H1 (cell line): ENCODE results near the gene DISC1. TPM values are rescaled to one million over a fixed set of nuclear protein-coding genes. Genes with fewer than 3 reads are reported as not detected.

Source experiments
- CTCF ChIA-PET: fragments of 300-600 bp; sonication (Branson Sonifier 250); formaldehyde crosslinking; loops from one replicate; lab custom pipeline; 2021; ENCODE audit not compliant: partially characterized antibody; lab: Charles Lee
- POLR2A ChIA-PET: fragments of 300-600 bp; sonication (Branson Sonifier 250); formaldehyde crosslinking; loops from one replicate; lab custom pipeline; 2021; ENCODE audit warnings: inconsistent platforms; ENCODE audit not compliant: partially characterized antibody; lab: Charles Lee
- DNase-seq, 2 experiments: peaks; one replicate each; pipeline versions ENCODE4 v3.0.0 to v3.0.0-alpha.2; 2010 to 2022; ENCODE audit warnings: low spot score in 2 of 2, low read depth in 1 of 2, mixed read lengths in 1 of 2
- FAIRE-seq: peaks from 2 replicates; lab custom pipeline; 2011; peaks lifted over from hg19 to GRCh38; lab: Jason Lieb, UNC
- H2AFZ ChIP-seq: 2 replicates; pipeline ENCODE4 v1.8.1; 2012; ENCODE audit warnings: low read length, inconsistent platforms
- H2AK5ac ChIP-seq: 2 replicates; pipeline ENCODE4 v1.6.1; 2013; ENCODE audit warnings: low read depth, low read length
- H2BK120ac ChIP-seq: replicated peaks from 2 replicates; pipeline ENCODE3; 2013; ENCODE audit warnings: low read depth, low read length, inconsistent platforms
- H2BK12ac ChIP-seq: 2 replicates; pipeline ENCODE4 v1.6.1; 2013; ENCODE audit warnings: low read depth, low read length
- H2BK15ac ChIP-seq: 2 replicates; pipeline ENCODE4 v1.6.1; 2013; ENCODE audit warnings: low read length
- H2BK20ac ChIP-seq: 2 replicates; pipeline ENCODE4 v1.6.1; 2013; ENCODE audit warnings: low read length
- H2BK5ac ChIP-seq: 2 replicates; pipeline ENCODE4 v1.6.1; 2013; ENCODE audit warnings: low read depth, low read length
- H3K14ac ChIP-seq: 2 replicates; pipeline ENCODE4 v1.6.1; 2013; ENCODE audit warnings: inconsistent platforms; ENCODE audit not compliant: insufficient read length
- H3K18ac ChIP-seq: 2 replicates; pipeline ENCODE4 v1.6.1; 2013; ENCODE audit warnings: low read length; ENCODE audit errors: extremely low read depth
- H3K23ac ChIP-seq: 2 replicates; pipeline ENCODE4 v1.6.1; 2013; ENCODE audit warnings: inconsistent platforms; ENCODE audit not compliant: insufficient read length
- H3K23me2 ChIP-seq: 2 replicates; pipeline ENCODE4 v1.6.1; 2013; ENCODE audit warnings: low read depth, low read length
- H3K27ac ChIP-seq: 2 replicates; pipeline ENCODE4 v1.6.1; 2011; ENCODE audit warnings: low read depth, low read length, inconsistent platforms
- H3K27me3 ChIP-seq, 4 experiments: replicated peaks in 1 of 4; 1 replicate in 1 of 4; 2 replicates in 3 of 4; pipeline versions ENCODE4 v1.6.1 to v1.8.1; 2011 to 2013; ENCODE audit warnings: low read length in 3 of 4, mild to moderate bottlenecking in 3 of 4, inconsistent platforms in 2 of 4, mixed read lengths in 2 of 4, moderate library complexity in 1 of 4; ENCODE audit not compliant: control insufficient read depth in 3 of 4, insufficient read depth in 3 of 4; ENCODE audit errors: extremely low read depth in 1 of 4
- H3K36me3 ChIP-seq, 4 experiments: 2 replicates each; pipeline versions ENCODE4 v1.6.1 to v1.8.1; 2011 to 2013; ENCODE audit warnings: mild to moderate bottlenecking in 4 of 4, low read length in 3 of 4, moderate library complexity in 2 of 4, control low read depth in 1 of 4, inconsistent platforms in 1 of 4; ENCODE audit not compliant: insufficient read depth in 4 of 4, control insufficient read depth in 2 of 4
- H3K4ac ChIP-seq: replicated peaks from 2 replicates; pipeline ENCODE3; 2013; ENCODE audit warnings: low read length, low read depth, mixed read lengths, inconsistent platforms; ENCODE audit not compliant: insufficient read length
- H3K4me1 ChIP-seq, 4 experiments: replicated peaks in 1 of 4; 1 replicate in 1 of 4; 2 replicates in 3 of 4; pipeline versions ENCODE4 v1.6.1 to v1.8.1; 2011 to 2013; ENCODE audit warnings: low read length in 3 of 4, inconsistent platforms in 2 of 4, mixed read lengths in 1 of 4; ENCODE audit not compliant: insufficient read depth in 4 of 4, control insufficient read depth in 3 of 4
- H3K4me2 ChIP-seq, 2 experiments: 2 replicates each; pipeline versions ENCODE4 v1.6.1 to v1.8.1; 2011 to 2013; ENCODE audit warnings: low read depth in 2 of 2, low read length in 2 of 2, control low read depth in 1 of 2, inconsistent platforms in 1 of 2, mild to moderate bottlenecking in 1 of 2; ENCODE audit not compliant: insufficient read depth in 1 of 2
- H3K4me3 ChIP-seq, 4 experiments: fragments of 200-600, 300-600 bp in 1 of 4; sonication (generic), shearing (Covaris generic), sonication (Bioruptor Twin) in 1 of 4; 2 replicates each; pipeline versions ENCODE4 v1.5.1 to v1.8.1; 2011 to 2016; ENCODE audit warnings: low read length in 4 of 4, low read depth in 3 of 4, control low read depth in 2 of 4, inconsistent platforms in 2 of 4, mild to moderate bottlenecking in 2 of 4, mixed read lengths in 1 of 4, moderate library complexity in 1 of 4; ENCODE audit not compliant: insufficient read depth in 2 of 4; ENCODE audit errors: extremely low read depth in 1 of 4
- H3K56ac ChIP-seq: replicated peaks from 2 replicates; pipeline ENCODE3; 2013; ENCODE audit warnings: low read depth, mild to moderate bottlenecking, mixed read lengths, low read length, inconsistent platforms; ENCODE audit not compliant: insufficient read length
- H3K79me1 ChIP-seq: 2 replicates; pipeline ENCODE4 v1.6.1; 2013; ENCODE audit warnings: low read depth, low read length, control low read depth
- H3K79me2 ChIP-seq, 2 experiments: 2 replicates each; pipeline versions ENCODE4 v1.6.1 to v1.8.1; 2012 to 2013; ENCODE audit warnings: low read length in 2 of 2, mild to moderate bottlenecking in 2 of 2, inconsistent platforms in 1 of 2; ENCODE audit not compliant: insufficient read depth in 2 of 2, control insufficient read depth in 1 of 2
- H3K9ac ChIP-seq, 4 experiments: replicated peaks in 1 of 4; 1 replicate in 1 of 4; 2 replicates in 3 of 4; pipeline versions ENCODE4 v1.6.1 to v1.8.1; 2011 to 2013; ENCODE audit warnings: low read depth in 3 of 4, low read length in 3 of 4, control low read depth in 2 of 4, mild to moderate bottlenecking in 2 of 4, moderate library complexity in 2 of 4, inconsistent platforms in 1 of 4; ENCODE audit errors: extremely low read depth in 1 of 4
- H3K9me3 ChIP-seq, 2 experiments: 2 replicates each; pipeline versions ENCODE4 v1.6.1 to v1.8.1; 2012 to 2013; ENCODE audit warnings: mild to moderate bottlenecking in 2 of 2, moderate library complexity in 2 of 2, control low read depth in 1 of 2, inconsistent platforms in 1 of 2, low read depth in 1 of 2, low read length in 1 of 2, mixed read lengths in 1 of 2; ENCODE audit not compliant: insufficient read depth in 2 of 2
- H4K20me1 ChIP-seq, 2 experiments: replicated peaks in 1 of 2; 2 replicates each; pipeline versions ENCODE3 to v1.8.1; 2011 to 2013; ENCODE audit warnings: inconsistent platforms in 2 of 2, low read length in 2 of 2, mild to moderate bottlenecking in 1 of 2; ENCODE audit not compliant: insufficient read depth in 2 of 2, control insufficient read depth in 1 of 2
- H4K5ac ChIP-seq: 2 replicates; pipeline ENCODE4 v1.6.1; 2013; ENCODE audit warnings: low read length, low read depth, mixed read lengths, inconsistent platforms; ENCODE audit not compliant: insufficient read length
- H4K8ac ChIP-seq: 2 replicates; pipeline ENCODE4 v1.8.0; 2013; ENCODE audit warnings: mild to moderate bottlenecking, moderate library complexity, low read length, inconsistent platforms; ENCODE audit not compliant: insufficient read depth; ENCODE audit errors: extremely low read depth
- H4K91ac ChIP-seq: replicated peaks from 2 replicates; pipeline ENCODE3; 2013; ENCODE audit warnings: low read length, mixed read lengths, inconsistent platforms; ENCODE audit not compliant: insufficient read length
- BCL11A ChIP-seq, 2 experiments: IDR thresholded peaks; one replicate each; pipeline ENCODE4 v1.6.1; 2011; ENCODE audit warnings: low read depth in 2 of 2, low read length in 2 of 2, mild to moderate bottlenecking in 2 of 2
- HDAC6 ChIP-seq: IDR thresholded peaks from one replicate; pipeline ENCODE4 v1.7.1; 2012; ENCODE audit warnings: low read depth, mild to moderate bottlenecking, inconsistent platforms, low read length, moderate library complexity
- MAFK ChIP-seq: IDR thresholded peaks from 2 replicates; pipeline ENCODE4 v1.6.1; 2012; ENCODE audit warnings: low read depth, mild to moderate bottlenecking, improper control_type of control experiment, low read length
- TAF7 ChIP-seq: optimal IDR thresholded peaks from 2 replicates; pipeline ENCODE3; 2011; ENCODE audit warnings: low read depth, mild to moderate bottlenecking, inconsistent platforms, low read length, moderate library complexity, borderline replicate concordance
- polyA plus RNA-seq, 7 experiments: library from polyadenylated mRNA; depleted of rRNA in 3 of 7; stranded (reverse) in 5 of 7; unstranded in 2 of 7; fragments of >200 nt in 5 of 7; fragments of 200-250 nt in 2 of 7; gene quantifications; 1 replicate in 5 of 7; 2 replicates in 1 of 7; 4 replicates in 1 of 7; pipeline versions ENCODE4 v1.2.1 to v1.2.3, GENCODE V29; 2011 to 2013; ENCODE audit warnings: missing spikeins in 2 of 7, mixed read lengths in 2 of 7
- total RNA-seq: library from RNA; stranded (reverse); fragmentation: NEBNext Ultra II Directional; extraction: Animal tissue kit (Norgen Biotek cat#: 25700); gene quantifications from 2 replicates; pipeline ENCODE4 v1.2.1, GENCODE V29; 2021

The DISC1 gene
- total and polyA plus RNA-seq, 2 of the 8 experiments (the other 6 are each of a cell fraction or from before 2014, with no cell fraction given), result 1.1 to 3.5 TPM

DNA sequence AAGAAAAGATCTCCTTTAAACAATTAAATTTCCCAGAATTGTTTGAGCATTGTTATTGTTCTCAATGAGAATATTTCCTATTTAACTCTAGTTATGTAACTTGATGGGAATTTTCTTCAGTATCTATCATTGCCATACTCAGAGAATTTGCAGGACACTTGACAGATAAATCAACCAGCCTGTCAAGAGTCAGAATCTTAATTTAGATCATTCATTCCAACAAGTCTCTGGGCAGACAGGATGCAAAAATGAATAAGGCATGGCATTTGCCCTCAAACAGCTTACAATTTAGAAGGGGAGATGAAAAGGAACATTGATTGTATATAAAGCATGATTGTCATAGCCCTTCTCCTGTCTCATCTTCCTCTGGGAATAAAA lies 7.3 kb upstream of the DISC1 start:
- no peak for FAIRE-seq
- Histone ChIP-seq H3K36me3 (no peaks in the 10 kb centered on the region), H2BK15ac (no peak overlapping the region), H3K18ac (no peak overlapping the region), H2AFZ (no peak overlapping the region), H4K20me1 (no peaks in the 10 kb centered on the region), H3K4me2 (no peak overlapping the region), H3K4ac (no peak overlapping the region), H4K91ac (no peak overlapping the region), H3K27ac (no peak overlapping the region), H2AK5ac (no peak overlapping the region), H3K4me3 (no peak overlapping the region), H3K23ac (no peak overlapping the region), H3K9ac (no peak overlapping the region), H2BK5ac (no peak overlapping the region), H2BK12ac (no peak overlapping the region), H2BK120ac (no peak overlapping the region), H2BK20ac (no peak overlapping the region), H4K8ac (no peak overlapping the region), H3K79me2 (no peaks in the 10 kb centered on the region), H3K56ac (no peak overlapping the region), H3K79me1 (no peaks in the 10 kb centered on the region), H3K27me3 (no peaks in the 10 kb centered on the region; a peak in 3 of 7 replicates), H3K9me3 (no peaks in the 10 kb centered on the region), H4K5ac (no peak overlapping the region), H3K4me1 (no peaks in the 10 kb centered on the region), H3K14ac (no peak overlapping the region), H3K23me2 (no peaks in the 10 kb centered on the region)
- DNase-seq, result no peak
- ChIA-PET POLR2A (no interaction called here), CTCF (no interaction called here)
- TF ChIP-seq BCL11A (IDR thresholded peaks at IDR 0.05; ENCODE audit: low read depth in 2 of 2, low read length in 2 of 2) (no peak), MAFK (no peak), HDAC6 (no peak), TAF7 (no peak)
